ENCODE results near the gene AP4S1.
"Not testable (repeated sequence)": the region's sequence is repeated elsewhere in the genome, so short reads cannot be mapped to it uniquely, and the experiment has no call there.

The AP4S1 gene

DNA sequence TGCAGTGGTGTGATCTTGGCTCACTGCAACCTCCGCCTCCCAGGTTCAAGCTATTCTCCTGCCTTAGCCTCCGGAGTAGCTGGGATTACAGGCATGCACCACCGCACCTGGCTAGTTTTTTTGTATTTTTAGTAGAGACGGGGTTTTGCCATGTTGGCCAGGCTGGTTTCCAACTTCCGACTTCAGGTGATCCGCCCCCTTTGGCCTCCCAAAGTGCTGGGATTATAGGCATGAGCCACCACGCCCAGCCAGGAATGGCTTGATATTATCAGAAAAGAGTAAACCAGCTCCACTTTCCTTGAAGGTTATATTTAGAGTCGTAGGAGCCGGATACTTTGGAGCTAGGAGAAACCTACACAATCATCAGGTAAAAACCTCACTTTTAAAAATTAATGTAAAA is 61.0 kb downstream of the AP4S1 start:
- not testable (repeated sequence) for DNase-seq (ENCODE audit: low read depth)

DNA sequence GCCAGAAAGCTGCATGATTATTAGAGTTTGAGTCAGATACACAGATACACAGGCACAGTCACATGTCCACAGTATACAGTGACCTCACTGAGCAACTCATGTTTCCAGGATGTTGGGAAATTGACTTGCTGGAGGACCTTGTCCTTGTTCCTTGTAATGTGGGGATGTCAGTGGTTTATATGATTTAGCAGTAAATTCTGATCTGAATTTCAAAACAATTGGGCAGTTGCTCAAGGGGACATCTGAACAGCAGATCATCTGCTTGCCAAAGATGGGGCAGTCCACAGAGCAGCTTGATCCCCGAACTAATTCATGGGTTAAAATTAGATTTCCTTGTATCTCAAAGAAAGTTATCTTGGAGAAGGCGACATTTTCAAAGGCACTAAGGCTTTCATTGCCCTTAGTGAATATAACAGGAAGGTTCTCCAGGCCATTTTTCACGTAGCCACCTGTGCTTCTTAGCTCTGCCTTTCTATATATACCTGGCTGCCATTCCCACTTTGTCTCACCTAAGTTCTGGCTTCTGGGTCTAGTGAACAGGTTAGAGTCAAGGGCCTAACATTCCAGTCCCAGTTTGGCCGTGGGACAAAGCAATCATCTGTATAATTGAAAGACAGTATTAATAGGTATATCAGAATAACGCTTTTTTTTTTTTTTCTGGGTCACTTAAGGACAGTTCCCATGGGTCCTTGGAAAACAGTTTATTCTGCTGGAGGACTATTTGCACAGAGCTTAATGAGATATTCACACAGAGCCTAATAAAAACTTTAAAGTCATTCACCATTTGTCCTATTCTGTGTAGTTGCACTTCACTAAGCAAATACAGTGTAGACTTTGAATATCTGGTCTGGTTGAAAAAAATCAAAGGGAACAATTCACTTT is 65.7 kb downstream of the AP4S1 start:
- no peak for DNase-seq (ENCODE audit: low read depth)

DNA sequence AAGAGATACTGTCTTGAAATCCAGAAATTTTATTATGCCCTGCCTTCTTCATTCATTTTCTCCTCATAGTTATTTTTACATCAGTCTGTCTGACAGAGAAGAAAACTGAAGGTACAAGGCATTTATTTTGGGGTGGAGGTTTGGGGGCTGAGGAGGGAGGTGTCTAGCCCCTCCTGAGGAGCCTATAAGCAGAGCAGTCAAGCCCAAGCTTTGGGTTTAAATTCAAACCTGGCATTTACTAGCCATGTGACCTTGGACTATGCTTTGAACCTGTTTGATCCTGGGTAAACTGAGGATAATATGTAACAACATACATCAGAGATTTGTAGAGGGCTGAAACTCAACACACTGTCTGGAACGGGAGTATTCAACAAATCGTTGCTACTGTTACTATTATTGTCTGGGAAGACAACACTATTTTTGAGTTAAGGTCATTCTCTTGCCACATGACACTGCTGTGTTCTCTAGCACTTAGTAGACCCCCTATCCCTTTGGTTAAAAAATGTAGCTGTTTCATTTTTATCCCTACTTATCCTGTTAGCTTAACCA is 66.8 kb downstream of the AP4S1 start:
- no peak for DNase-seq (ENCODE audit: low read depth)

DNA sequence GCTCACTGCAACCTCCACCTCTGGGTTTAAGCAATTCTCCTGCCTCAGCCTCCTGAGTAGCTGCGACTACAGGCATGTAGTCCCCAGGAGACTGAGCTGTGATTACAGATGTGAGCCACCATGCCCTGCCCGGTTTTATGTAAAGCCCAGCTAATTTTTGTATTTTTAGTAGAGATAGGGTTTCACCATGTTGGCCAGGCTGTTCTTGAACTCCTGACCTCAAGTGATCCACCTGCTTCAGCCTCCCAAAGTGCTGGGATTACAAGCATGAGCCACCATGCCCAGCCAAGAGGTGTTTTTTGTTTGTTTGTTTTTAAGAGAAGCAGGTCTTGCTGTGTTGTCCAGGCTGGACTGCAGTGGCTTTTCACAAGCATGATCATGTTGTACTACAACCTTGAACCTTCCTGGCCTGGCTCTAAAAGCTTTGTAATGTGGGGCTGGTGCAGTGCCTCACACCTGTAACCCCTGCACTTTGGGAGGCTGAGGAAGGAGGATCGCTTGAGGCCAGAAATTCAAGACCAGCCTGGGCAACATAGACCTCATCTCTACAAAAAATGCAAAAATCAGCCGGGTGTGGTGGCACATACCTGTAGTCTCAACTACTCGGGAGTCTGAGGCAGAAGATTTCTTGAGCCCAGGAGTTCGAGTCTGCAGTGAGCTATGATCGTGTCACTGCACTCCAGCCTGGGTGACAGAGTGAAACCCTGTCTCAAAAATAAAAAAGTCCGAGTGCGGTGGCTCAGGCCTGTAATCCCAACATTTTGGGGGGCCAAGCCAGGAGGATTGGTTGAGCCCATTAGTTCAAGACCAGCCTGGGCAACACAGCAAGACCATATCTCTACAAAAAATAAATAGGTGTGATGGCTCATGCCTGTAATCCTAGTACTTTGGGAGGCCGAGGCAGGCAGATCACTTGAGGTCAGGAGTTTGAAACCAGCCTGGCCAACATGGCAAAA is 68.7 kb downstream of the AP4S1 start:
- DNase-seq (ENCODE audit: low read depth) = not testable (repeated sequence)

DNA sequence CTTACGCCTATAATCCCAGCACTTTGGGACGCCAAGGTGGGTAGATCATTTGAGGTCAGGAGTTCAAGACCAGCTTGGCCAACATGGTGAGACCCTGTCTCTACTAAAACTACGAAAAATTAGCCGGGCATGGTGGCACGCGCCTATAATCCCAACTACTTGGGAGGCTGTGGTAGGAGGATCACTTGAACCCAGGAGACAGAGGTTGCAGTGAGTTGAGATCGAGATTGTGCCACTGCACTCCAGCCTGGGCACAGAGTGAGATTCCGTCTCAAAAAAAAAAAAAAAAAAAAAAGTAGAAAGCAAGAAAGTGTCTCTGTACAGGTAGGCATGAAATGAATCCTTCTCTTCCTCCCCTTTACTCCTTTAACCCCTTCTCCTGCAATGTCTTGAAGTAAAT is 70.4 kb downstream of the AP4S1 start:
- DNase-seq (ENCODE audit: low read depth) = not testable (repeated sequence)

DNA sequence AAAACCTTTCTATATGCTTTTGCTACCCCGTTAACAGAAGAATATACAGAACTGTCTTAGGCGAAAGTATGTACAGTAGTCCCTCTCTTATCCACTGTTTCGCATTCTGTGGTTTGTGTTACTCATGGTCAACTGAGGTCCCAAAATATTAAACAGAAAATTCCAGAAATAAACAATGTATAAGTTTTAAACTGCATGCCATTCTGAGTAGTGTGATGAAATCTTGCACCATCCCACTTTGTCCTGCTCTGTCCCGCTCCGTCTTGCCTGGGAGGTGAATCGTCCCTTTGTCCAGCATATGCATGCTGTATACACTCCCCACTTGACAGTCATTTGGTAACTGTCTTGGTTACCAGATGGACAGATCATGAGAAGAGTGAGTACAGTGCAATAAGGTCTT is 70.8 kb downstream of the AP4S1 start:
- DNase-seq (ENCODE audit: low read depth) = no peak

DNA sequence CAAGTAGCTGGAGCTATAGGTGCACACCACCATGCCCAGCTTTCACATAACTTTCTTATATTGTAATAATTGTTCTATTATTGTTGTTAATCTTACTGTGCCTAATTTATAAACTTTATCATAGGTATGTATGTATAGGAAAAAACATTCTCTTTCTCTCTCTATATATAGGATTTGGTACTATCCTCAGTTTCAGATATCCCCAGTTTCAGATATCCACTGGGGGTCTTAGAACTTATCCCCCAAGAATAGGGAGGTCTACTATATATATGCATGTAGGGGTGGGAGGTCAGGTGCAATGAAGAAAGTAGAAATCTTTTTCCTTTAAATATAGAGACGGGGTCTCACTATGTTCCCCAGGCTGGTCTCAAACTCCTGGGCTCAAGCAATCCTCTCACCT is 71.6 kb downstream of the AP4S1 start:
- DNase-seq (ENCODE audit: low read depth) = no peak

DNA sequence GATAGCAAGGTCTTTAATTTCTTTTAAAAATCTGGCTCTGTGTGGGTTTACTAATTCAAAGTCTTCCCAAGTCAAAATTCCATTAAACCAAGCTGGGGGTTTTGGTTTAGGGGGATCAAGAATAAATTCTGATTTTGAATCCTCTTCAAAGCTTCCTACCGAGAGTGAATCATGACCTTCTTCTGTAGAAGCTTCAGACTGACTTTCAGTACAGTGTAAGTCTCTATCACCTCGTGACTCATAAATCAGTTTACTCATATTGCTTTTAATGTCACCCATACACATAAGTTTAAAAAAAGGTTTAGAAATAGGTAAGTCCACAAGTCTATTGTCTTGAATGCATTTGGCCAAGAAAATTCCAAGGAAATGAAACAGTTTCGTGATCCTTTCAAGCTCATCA is 81.3 kb downstream of the AP4S1 start:
- DNase-seq (ENCODE audit: low read depth) = no peak

DNA sequence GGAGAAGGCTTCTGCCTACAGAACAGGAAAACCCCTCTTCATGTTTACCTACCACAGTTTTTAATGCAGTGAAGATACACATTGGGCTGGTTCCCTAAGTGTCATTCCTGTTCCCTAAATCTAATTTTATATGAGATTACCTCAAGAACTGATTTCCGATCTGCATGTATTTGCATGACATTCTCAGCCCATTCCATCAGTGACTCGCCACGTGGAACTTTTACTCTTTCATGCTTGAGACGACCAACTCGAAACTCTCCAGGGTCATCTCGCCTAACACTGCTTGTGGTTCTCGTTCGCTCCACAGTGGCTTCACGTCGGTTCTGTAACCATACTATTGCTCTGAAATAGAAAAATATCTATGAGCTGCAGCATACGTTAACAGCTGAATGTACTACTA is 83.8 kb downstream of the AP4S1 start:
- no peak for DNase-seq (ENCODE audit: low read depth)

DNA sequence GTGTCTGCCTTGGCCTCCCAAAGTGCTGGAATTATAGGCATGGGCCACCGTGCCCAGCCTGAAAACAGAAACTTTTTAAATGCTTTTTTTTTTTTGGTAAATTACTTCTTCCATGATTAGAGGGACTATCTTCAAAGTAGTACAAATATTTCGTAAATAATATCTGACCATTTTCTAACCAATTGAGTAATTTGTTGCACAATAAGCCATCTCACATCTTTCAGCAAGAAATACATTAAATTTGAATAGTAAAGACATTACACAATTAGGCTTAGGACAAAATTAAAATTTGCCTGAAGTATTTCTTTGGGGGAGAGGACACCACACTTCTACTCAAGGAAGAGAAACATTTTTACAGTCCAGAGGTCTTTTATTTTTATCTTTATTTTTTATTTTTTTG is 85.4 kb downstream of the AP4S1 start:
- DNase-seq (ENCODE audit: low read depth) = no peak

DNA sequence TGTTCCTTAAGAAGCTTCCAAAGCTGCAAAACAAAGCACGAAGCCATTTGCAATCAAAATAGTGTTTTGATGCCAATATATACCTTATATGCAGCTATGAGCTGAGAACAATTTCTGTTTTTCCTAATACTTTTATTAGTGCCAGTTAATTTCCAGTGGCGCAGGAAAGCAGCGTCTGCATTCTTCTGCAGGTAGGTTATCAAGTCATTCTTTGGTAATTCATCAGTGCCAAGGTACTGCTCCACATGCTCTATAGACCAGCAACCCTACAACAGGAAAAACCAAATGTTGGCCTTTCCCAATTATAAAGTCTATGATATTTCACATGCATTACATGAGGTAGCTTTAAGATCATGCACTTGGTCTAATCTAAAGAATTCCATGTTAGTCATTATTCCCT is 88.3 kb downstream of the AP4S1 start:
- no peak for DNase-seq (ENCODE audit: low read depth)

DNA sequence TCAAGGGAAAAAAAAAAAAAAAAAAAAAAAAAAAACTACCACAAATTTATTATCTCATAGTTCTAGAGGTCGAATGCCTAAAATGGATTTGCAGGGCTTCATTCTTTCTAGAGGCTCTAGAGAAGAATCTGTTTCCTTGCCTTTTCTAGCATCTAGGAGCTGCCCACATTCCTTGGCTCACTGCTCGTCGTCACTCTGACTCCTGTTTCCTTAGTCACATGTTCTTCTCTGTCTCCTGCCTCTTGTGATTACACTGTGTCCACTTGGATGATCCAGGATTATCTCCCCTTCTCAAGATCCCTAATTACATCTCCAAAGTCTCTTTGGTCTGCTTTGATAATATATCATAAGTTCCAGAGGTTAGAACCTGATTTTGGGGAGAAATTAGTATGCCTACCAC is 93.4 kb downstream of the AP4S1 start:
- DNase-seq (ENCODE audit: low read depth) = no peak

DNA sequence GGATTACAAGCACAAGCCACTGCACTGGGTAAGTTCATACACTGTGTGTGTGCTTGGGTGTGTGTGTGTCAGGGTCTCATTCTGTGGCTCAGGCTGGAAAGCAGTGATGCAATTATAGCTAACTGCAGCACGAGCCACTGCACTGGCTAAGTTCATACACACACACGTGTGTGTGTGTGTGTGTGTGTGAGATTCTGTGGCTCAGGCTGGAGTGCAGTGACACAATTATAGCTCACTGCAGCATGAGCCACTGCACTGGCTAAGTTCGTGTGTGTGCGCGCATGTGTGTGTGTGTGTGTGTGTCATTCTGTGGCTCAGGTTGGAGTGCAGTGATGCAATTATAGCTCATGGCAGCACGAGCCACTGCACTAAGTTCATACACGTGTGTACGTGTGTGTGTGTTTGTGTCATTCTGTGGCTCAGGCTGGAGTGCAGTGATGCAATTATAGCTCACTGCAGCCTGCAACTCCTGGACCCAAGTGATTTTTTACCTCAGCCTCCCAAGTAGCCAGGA is 96.7 kb downstream of the AP4S1 start:
- no peak for DNase-seq (ENCODE audit: low read depth)

DNA sequence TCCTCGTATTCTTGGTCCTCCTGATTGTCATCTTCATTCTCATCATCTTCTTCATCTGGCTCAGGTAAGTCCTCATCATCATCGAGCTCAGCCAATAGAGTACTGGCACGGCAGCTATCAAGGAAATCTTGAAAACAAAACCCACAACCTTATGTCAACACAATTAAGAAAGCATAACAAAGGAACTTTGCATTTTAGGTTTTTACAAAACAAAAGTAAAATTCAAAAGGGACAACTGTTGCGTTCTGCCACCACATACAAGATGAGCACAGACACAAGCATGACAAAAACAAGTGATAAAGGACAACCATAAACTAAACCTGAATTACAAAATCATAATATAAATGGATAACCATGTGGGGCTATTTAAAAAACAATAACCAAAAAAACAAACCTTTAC is 97.5 kb downstream of the AP4S1 start:
- no peak for DNase-seq (ENCODE audit: low read depth)

DNA sequence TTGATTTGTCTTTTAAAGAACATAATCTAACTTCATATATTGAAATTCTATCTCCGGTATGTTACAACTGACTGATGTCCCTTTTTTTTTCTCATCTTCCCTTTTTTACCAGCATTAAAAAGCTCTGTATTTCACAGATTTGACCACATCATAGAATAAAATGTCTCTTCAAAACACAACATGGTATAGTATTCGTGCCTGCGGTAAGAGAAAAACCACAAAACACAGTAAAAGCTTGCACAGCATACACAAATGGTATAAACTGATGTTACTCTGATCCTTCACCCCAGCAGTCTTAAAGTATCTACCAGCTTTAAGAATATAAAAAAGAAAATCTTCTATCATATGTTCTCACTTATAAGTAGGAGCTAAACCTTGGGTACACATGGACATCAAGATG is 98.7 kb downstream of the AP4S1 start:
- peak; percentile 17 for DNase-seq (ENCODE audit: low read depth)

DNA sequence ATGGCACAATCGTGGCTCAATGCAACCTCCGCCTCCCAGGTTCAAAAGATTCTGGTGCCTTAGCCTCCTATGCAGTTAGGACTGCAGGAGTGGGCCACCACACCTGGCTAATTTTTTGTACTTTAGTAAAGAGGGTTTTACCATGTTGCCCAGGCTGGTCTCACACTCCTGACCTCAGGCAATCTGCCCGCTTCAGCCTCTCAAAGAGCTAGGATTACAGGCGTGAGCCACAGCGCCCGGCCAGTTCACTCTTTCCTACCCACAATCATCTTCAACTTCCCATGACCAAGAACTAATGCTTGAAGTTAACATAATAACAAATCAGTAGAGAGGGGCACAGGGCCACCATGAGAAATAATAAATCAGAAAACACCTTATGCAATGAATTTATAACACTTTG is 99.8 kb downstream of the AP4S1 start:
- DNase-seq (ENCODE audit: low read depth) = no peak

DNA sequence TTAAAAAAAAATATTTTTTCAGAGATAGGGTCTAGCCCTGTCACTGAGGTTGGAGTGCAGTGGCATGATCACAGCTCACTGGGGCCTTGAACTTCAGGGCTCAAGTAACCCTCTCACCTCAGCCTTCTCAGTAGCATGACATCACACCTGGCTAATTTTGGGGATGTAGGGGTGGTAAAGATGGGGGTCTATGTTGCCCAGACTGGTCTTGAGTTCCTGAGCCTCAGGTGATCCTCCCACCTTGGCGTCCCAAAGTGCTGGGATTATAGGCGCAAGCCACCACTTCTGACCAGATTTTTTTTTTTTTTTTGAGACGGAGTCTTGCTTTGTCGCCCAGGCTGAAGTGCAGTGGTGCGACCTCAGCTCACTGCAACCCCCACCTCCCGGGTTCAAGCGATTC is 101.2 kb downstream of the AP4S1 start:
- no peak for DNase-seq (ENCODE audit: low read depth)

DNA sequence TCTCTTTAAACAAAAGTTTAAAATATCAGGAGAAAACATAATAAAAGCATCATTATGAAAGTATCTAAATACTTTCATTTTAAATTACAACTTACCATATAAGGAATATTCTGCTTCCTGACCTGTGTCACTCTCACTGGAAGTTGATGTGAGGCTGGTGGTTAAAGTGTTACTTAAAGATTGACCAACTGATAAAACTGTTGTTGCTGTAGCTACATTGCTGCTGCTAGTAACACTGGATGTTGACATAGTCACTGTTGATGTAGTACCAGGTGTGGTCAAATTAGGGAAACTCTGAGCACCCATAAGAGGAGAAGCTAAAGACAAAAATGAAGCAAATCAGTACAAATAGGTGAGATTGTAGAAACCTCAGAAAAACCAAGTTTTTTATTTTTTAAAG is 102.2 kb downstream of the AP4S1 start:
- DNase-seq (ENCODE audit: low read depth) = peak; percentile 39

DNA sequence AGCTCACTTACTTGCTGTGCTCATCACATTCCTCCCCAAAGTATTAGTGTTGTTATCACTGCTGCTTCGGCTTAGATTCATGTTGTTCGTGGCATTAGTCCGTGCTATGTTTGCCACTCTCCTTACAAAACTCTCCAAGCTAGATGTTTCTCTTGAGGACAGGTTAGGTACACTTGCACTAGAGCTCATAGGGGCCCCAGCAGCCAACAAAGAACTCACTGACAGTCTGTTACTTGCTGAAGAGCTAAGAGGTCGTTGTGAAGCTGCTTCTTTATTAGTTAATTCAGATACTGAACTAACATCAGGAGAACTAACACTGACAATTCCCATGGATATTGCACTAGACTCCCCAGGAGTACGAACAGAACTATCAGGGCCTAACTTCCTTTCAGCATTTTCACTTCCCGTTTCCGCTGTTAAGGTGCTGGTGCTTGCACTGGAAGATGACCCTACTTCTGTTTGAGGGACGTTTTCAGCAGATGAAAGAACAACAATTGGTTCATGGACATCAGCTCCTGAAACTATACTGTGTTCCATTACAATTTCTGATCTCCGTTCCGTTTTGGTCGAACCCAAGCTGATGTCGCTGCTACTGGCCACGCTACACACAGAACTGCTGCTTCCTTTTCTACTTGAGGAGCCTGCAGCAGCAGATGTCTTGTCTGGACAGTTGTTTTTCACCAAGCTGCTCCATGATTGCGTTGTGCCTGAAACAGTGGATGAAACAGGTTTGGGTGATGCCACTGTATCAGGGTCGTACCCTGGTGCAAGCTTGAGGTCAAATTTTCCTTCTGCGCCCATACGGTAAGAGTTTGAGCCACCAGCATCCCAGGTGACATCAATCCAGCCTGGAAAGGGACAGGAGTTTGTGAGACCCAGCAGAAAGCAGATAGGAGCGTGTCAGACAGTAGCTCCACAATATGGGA is 103.4 kb downstream of the AP4S1 start:
- DNase-seq (ENCODE audit: low read depth) = no peak

DNA sequence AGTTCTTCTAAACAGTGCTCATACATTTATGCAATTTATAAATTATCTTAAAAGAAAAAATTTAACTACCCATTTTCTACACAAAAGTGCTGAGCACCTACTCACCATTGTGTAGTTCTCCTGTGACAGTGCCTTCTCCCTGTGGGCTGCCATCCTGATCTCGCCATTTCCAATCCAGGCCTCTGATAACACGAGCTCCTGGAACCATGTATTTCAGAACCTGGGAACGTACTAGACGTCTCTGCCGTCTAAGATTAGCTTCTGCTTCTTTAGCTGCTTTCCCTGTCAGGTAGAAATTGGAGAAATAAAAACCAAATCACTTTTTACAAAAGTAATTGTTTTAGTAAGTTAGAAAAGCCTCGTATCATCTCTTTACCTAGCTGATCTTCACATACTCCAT is 107.7 kb downstream of the AP4S1 start:
- DNase-seq (ENCODE audit: low read depth) = no peak

DNA sequence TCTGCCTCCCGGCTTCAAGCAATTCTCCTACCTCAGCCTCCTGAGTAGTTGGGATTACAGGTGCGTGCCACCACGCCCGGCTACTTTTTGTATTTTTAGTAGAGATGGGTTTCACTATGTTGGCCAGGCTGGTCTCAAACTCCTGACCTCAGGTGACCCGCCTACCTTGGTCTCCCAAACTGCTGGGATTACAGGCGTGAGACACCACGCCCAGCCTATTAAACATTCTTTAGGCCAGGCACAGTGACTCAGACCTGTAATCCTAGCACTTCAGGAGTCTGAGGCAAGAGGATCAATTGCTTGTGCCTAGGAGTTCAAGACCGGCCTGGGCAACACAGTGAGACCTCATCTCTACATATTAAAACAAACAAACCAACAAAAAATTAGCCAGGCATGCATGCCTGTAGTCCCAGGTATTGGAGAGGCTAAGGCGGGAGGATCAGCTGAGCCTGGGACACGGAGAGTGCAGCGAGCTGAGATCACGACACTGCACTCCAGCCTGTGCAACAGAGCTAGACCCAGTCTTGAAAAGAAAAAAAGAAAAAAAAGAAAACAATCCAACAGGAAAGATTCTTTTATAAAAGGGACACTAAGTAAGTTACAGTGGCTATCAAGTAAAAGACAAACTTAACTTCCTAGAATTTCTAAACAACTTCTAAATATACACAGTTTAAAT is 111.9 kb downstream of the AP4S1 start:
- DNase-seq (ENCODE audit: low read depth) = no peak
